SU-DHL-6 (cell line): Measurements from ENCODE around the gene RHOBTB3.

Source experiments
- H2AFZ ChIP-seq: fragments of 200-600 bp; sonication (generic); 2 replicates; pipeline ENCODE4 v1.6.1; 2014; ENCODE audit warnings: low read depth, mild to moderate bottlenecking, moderate library complexity, mixed read lengths, antibody characterized with exemption, low read length; ENCODE audit not compliant: severe bottlenecking
- H3F3A ChIP-seq: fragments of 200-600 bp; shearing (Covaris generic); 2 replicates; pipeline ENCODE4 v1.6.0; 2016; ENCODE audit warnings: antibody characterized with exemption, mild to moderate bottlenecking; ENCODE audit not compliant: insufficient read depth
- H3K27ac ChIP-seq: fragments of 200-600 bp; sonication (generic); 2 replicates; pipeline ENCODE4 v1.5.1; 2016; ENCODE audit warnings: low read depth, mild to moderate bottlenecking, low read length, moderate library complexity, mixed read lengths
- H3K27me3 ChIP-seq: fragments of 200-600 bp; sonication (generic), shearing (Covaris generic); 2 replicates; pipeline ENCODE4 v1.6.0; 2014; ENCODE audit warnings: mild to moderate bottlenecking, low read length
- H3K36me3 ChIP-seq: fragments of 200-600 bp; sonication (generic); 2 replicates; pipeline ENCODE4 v1.6.1; 2014; ENCODE audit warnings: mild to moderate bottlenecking, low read length, mixed read lengths
- H3K4me2 ChIP-seq: fragments of 300-600, 200-600 bp; shearing (Covaris generic), sonication (generic); 2 replicates; pipeline ENCODE4 v1.6.0; 2014; ENCODE audit warnings: low read length, low read depth, mild to moderate bottlenecking; ENCODE audit not compliant: poor library complexity, severe bottlenecking
- H3K4me3 ChIP-seq: fragments of 200-600 bp; sonication (generic); 2 replicates; pipeline ENCODE4 v1.5.1; 2014; ENCODE audit warnings: antibody characterized with exemption, low read length, mild to moderate bottlenecking, mixed read lengths; ENCODE audit not compliant: insufficient read depth, poor library complexity, severe bottlenecking
- H3K79me2 ChIP-seq: fragments of 200-600 bp; sonication (generic); 2 replicates; pipeline ENCODE4 v1.6.1; 2014; ENCODE audit warnings: mild to moderate bottlenecking, low read length, moderate library complexity; ENCODE audit not compliant: insufficient read depth
- H3K9ac ChIP-seq: fragments of 200-600 bp; sonication (generic); 2 replicates; pipeline ENCODE4 v1.7.0; 2014; ENCODE audit warnings: mild to moderate bottlenecking, low read length
- H3K9me2 ChIP-seq: fragments of 200-600 bp; sonication (generic); replicated peaks from 2 replicates; pipeline ENCODE4 v1.6.1; 2014; ENCODE audit warnings: low read length; ENCODE audit not compliant: insufficient read depth
- H3K9me3 ChIP-seq: fragments of 200-600 bp; sonication (generic); 2 replicates; pipeline ENCODE4 v1.6.1; 2014; ENCODE audit warnings: low read length, mixed read lengths; ENCODE audit not compliant: insufficient read depth
- H4K20me1 ChIP-seq: fragments of 200-600 bp; sonication (generic); 2 replicates; pipeline ENCODE4 v1.6.1; 2014; ENCODE audit warnings: low read depth, mild to moderate bottlenecking, antibody characterized with exemption, low read length, moderate library complexity, mixed read lengths
- CTCF ChIP-seq: fragments of 200-600 bp; sonication (generic); IDR thresholded peaks from one replicate; pipeline ENCODE4 v1.5.1; 2017; ENCODE audit warnings: antibody characterized with exemption, mild to moderate bottlenecking, low read length, moderate library complexity; ENCODE audit not compliant: insufficient read depth, poor library complexity, severe bottlenecking
- EZH2phosphoT487 ChIP-seq: fragments of 200-600 bp; sonication (generic), shearing (Covaris generic); conservative IDR thresholded peaks from 2 replicates; pipeline ENCODE4 v1.6.1; 2018; ENCODE audit warnings: mild to moderate bottlenecking, antibody characterized with exemption, low read length, moderate library complexity, mixed read lengths

Gene RHOBTB3

GRCh38 chr5:95816776-95817175 is 85.6 kb downstream of the RHOBTB3 start:
- no peak for TF ChIP-seq CTCF
- Histone ChIP-seq H3K9ac (no peak overlapping the region), H4K20me1 (no peaks in the 10 kb centered on the region), H3K27ac (no peak overlapping the region), H3K36me3 (no peaks in the 10 kb centered on the region), H3K4me2 (no peak overlapping the region), H3K9me3 (no peaks in the 10 kb centered on the region), H3K9me2 (no peaks in the 10 kb centered on the region), H3K27me3 (no peaks in the 10 kb centered on the region), H3K79me2 (no peaks in the 10 kb centered on the region), H3F3A (0 out of 2 replicates have a peak, but pooled peaks cover 2% of the 10 kb centered on the region), H2AFZ (no peak overlapping the region), H3K4me3 (no peak overlapping the region)

- no peaks in the 10 kb centered on the region for H3K9me3 ChIP-seq
- H3K27ac ChIP-seq, result no peak overlapping the region
- H3K36me3 ChIP-seq, result no peaks in the 10 kb centered on the region
- H3K4me3 ChIP-seq, result no peak overlapping the region
- no peak overlapping the region for H3K9ac ChIP-seq
- H3F3A ChIP-seq, result 0 out of 2 replicates have a peak, but pooled peaks cover 3% of the 10 kb centered on the region
- TF ChIP-seq EZH2phosphoT487, result no peak
- TF ChIP-seq CTCF, result no peak
- H3K79me2 ChIP-seq, result no peaks in the 10 kb centered on the region
- H2AFZ ChIP-seq, result no peak overlapping the region
- no peaks in the 10 kb centered on the region for H4K20me1 ChIP-seq
- no peaks in the 10 kb centered on the region for H3K27me3 ChIP-seq
- H3K4me2 ChIP-seq, result no peak overlapping the region
- no peaks in the 10 kb centered on the region for H3K9me2 ChIP-seq
Observed at GRCh38 chr5:95817430-95817829, 86.3 kb downstream of the RHOBTB3 start.

- TF ChIP-seq CTCF (no peak), EZH2phosphoT487 (no peak)
- 0 out of 2 replicates have a peak, but pooled peaks cover 3% of the 10 kb centered on the region for H3F3A ChIP-seq
- no peak overlapping the region for H3K9ac ChIP-seq
- no peak overlapping the region for H2AFZ ChIP-seq
- no peak overlapping the region for H3K27ac ChIP-seq
- no peaks in the 10 kb centered on the region for H3K9me2 ChIP-seq
- H3K36me3 ChIP-seq, result no peaks in the 10 kb centered on the region
- no peaks in the 10 kb centered on the region for H3K79me2 ChIP-seq
- no peaks in the 10 kb centered on the region for H3K27me3 ChIP-seq
- no peak overlapping the region for H3K4me3 ChIP-seq
- no peaks in the 10 kb centered on the region for H3K9me3 ChIP-seq
- H4K20me1 ChIP-seq, result no peaks in the 10 kb centered on the region
- H3K4me2 ChIP-seq, result no peak overlapping the region
Observed at GRCh38 chr5:95818181-95819147, 87.3 kb downstream of the RHOBTB3 start.
